ENCODE data around the gene URB1.

URB1 gene

DNA sequence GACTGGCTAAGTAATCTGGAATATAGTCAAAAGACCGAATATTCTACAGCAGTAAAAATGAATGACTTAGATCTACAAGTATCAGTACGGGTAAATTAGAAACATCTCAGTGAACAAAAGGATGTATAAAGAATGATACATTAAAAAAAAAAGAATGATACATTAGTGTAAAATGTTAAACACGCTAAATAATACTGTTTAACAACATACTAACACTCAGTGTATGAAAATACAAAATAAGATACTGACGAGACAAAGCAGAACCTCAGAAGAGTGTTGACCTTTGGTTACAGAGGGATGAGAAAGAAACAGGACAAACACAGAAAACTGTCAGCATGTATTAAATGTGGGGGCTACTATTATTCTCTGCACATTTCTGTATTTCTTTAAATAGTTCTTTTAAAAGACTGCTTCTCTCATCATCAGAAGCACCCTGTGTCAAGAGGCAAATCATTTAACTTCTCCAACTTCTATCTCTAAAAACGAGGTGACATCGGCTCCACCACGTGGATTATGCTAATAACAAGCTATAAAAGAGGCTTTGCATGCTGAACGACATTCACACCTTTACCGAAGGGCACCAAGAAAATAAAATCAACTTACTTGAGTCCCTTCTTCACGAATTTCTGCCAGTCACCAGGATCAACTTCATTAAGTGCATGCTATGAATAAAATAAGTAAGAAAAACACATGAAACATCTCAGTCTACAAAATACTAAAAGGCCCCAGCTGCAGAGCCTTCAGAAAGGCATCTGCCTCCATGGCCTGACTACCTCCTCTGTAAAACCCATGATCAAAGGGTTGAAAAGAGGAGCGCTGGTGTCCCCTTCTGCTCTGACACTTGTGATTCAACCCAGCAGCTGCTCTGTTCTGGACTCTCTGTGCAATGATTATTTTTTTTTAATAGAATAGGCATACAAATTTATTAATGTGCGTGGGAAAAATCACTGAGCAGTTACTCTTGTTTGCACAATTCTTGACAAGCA is 51.7 kb downstream of the URB1 start:
- no peak for DNase-seq

- DNase-seq, result no peak
Measured at GRCh38 chr21:32338209-32338921, 54.4 kb downstream of the URB1 start.

DNA sequence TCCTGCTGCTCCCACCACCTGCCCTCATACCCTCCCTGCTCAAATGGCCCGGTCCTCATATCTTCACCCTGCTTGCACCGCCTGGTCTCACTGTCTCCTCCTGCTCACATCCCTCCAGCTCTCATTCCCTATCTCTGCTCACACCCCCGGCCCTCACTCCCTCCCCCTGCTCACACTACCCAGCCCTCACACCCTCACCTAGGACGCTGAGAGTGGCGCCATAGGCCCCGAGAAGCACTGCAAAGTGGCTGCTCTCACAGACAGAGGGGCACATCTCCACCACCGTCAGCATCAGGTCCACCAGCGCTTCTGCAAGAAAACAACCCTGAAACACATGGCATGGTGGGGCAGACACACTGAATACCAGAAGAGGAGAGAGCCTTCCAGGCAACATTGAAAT is 55.6 kb downstream of the URB1 start:
- DNase-seq, result no peak

- DNase-seq, result no peak
Measured at GRCh38 chr21:32336711-32337110, 56.1 kb downstream of the URB1 start.

DNA sequence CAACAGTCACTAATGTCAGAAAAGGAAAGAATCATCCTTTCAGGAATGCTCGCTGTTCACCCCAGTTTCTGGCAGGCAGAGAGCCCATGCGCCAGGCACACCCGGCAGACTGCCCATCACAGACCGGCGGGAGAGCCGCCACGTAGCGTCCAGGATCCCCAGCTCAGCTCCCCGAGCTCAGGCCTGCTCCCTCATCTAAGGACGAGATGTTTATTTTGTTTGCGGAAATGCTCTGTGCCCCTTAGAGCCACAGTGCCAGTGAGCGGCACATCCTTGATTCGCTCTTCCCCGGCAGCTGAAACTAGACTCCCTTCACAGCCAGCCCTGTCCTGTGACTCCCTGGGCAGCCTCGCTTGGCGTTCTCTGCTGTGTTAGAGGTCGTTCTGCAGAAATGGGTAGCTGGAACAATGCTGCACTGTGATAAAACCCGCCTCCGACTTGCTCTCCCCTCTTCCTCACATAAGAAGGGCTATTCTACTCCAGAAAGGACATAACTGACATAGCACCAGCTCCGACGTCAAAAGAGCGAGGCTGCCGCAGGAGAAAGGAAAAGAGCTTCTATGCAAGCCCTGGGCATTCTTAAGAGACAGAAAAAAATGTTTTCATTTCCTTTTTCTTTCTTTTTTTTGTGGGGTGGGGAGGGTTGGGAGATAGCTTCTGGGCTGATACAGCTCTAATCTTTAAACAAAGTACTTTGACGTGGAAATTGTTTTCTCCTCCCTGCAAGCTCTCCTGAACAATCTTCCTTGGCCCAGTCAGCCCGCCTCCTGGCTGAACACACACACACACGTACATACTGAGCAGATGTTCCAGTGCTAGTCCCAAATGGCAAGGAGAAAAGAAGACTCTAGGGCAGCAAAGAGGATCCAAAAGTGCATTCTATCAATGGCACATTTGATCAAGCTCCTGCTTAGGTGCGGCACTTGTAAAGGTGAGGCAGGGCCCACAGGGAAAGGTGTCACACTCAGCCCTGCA is 56.9 kb downstream of the URB1 start:
- no peak for DNase-seq

GRCh38 chr21:32334980-32335531 is 57.8 kb downstream of the URB1 start:
- no peak for DNase-seq

DNA sequence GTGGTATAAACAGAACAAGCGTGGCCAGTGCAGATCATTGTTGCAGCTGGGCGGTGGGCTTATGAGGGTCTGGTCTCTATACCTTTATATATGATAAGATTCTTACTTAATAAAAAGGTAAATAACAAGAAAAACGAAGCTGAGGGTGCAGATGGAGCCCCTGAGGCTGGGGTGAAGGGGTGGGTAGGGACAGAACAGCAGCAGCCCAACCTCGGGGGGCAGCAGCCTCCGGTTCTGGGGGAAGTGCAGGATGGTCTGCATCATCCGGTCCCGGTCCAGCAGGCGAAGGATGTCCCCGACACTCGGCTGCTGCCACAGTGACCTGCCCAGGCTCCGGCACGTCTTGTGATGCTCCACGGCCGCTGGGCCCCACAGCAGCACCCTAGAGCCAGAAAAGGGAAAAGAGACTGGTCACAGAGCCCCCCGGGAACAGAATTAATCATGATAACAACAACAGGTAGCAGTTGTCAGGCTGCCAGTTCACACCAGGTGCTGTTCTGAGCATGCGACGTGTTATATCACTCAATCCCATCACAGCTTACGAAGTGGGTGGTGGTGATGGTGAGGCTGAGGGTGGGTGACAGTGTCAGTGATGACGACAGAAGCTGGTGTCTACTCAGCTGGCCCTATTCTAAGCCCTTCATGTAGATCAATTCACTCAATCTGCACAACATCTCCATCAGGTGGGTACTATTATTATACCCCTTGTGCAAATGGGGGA is 58.7 kb downstream of the URB1 start:
- no peak for DNase-seq

- no peak for DNase-seq
Measured at GRCh38 chr21:32332463-32332951, 60.3 kb downstream of the URB1 start.

DNA sequence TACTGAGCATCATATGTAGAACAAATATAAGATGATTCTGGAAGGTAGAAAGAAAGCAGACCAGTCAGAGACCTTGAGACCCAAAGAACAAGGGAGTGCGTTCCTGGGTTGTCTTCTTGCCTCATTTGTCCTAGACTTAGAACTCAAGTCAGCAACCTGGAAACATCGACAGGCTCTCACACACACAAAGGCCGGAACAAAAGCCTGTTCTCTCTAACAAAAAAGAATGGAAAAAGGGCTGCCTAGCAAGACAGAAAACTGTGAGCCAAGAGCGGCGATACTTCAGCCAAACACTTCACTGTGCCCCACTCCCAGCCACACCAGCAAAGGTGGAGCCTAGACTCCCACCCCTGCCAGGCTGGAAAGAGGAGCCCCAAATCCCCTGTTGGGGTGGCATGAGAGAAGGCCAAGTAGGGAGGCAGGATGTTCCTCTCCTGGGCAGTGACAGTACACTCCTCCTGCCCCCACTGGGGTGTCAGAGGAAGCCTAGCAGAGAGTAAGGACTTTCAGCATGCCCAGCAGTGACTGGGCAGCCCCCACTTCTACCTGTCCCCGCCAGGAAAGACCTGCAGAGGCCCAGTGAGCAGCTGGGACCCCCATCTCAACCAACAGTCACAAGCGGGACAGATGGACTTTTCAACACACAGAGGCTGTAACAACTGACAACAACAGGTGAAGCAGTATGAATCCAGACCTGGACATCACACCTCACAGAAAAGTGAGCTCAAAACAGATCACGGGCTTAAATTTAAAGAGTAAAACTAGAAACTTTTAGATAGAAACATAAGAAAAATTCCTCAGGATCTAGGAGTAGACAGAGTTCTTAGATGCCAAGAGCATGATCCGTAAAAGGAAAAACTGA is 61.1 kb downstream of the URB1 start:
- DNase-seq, result no peak

DNA sequence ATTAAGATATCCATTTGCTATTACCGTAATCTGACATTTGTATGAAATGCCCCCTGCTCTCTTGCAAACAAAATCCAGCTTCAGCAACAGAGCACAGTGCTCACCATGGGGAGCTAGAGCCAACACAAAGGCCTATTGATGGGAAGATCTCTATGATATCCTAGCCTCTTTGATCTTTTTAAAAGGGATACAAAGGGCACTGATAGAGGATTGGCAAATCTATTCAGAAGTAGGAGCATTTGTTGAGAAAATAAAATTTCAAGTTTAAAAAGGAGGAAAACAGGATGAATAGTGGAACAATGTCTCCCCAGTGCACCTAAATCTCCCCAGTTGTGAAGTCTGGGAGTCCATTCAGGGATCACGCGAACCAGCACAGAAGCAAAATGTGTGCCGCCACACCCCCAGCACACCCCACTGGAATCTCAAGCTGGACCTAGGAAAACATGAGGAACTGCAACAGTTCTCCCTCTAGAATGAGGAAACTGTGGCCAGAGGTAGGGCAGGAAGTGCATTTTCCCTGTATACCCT is 62.0 kb downstream of the URB1 start:
- no peak for DNase-seq

DNA sequence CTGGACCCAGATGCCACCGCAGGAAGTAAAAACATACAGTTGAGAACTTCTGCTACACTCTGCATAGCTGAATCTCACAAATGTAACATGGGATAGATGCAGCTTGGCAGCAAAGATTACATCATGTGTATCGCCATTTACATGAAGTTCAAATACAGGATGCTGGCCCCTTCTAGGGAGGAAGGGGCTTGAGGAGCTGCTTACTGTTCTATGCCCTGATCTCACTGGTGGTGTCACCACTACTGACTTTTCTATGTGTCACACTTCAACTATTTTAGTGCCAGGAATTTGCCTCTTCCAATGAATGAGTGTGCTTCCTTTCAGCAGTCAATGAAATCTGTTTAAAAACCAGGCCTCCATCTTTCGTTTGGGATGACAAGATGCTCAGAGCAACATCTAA is 63.0 kb downstream of the URB1 start:
- no peak for DNase-seq

DNA sequence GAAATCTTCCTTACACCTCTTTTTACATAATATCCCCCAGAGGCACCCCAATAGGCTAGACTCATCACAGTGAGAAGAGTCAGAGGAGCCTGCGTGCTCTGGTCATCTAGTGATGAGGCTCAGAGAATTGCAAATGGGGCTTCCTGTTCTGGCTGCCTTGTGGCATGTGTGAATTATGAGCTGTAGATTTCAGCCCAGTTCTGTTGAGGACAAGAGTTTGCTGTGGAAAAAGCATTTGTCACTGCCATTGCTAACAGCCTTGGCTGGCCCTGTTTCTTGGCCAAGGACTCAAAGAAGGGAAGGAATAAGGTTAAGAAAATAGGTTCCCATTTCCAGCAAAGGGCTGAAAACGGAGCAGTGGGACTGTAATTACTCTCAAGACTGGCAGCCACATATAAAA is 63.5 kb downstream of the URB1 start:
- DNase-seq, result no peak

GRCh38 chr21:32328595-32328994 is 64.2 kb downstream of the URB1 start:
- no peak for DNase-seq

DNA sequence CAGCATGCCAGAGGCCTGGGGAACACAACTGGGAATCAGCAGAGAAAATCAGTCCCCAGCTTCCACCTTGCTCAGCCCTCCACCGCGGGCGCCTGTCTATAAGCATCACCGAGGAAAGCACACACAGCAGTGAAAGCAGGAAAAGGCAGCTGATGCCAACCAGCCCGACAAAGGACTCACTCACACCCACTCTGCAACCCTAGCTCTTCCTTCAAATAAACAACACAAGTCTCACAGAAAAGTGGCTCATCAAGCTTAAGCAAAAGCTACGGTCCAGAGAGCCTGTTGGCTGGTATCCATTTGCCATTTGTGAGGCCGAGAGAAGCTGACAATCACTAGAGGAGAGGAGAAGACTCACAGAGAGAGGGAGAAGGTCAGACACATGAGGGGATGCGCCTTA is 67.1 kb downstream of the URB1 start:
- DNase-seq, result peak; percentile 54

DNA sequence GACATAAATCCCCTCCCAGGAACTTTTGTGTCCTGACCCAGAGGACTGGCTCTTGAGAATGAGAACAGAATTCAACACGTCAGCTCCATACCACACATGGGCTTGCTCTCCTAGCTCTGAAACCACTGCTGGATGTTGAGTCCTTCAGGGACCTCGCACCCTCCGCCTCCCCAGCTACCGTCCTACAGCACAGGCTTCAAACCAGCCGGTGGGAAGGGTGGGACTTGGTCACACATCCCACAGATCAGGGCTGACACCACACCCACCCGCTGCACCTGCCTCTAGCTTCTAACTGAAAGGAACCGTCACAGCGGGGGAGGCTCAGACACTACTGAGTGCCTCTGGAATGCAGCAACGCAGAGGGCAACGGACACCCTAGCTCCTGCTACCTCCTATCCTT is 70.1 kb downstream of the URB1 start:
- no peak for DNase-seq

GRCh38 chr21:32322103-32322502 is 70.7 kb downstream of the URB1 start:
- DNase-seq, result no peak

DNA sequence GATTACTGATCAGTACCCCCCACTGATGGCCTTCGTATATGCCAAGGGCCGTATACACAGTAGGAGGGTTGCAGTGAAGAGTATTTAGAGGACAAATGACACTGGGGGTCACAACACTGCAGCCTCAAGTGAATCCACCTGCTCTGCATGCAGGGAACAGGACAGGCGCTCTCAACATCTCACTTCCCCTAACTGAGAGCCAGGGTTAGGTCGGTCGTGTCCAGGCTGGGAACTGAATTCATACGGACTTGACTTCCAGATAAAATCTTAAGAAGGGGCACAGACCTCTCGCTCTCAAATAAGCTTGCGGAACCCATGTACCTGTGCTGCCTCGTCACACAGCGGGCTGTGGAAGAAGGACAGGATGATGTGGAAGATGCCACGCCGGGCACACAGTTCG is 71.3 kb downstream of the URB1 start:
- no peak for DNase-seq

- DNase-seq, result no peak
Measured at GRCh38 chr21:32320726-32321125, 72.1 kb downstream of the URB1 start.

GRCh38 chr21:32320059-32320458 is 72.8 kb downstream of the URB1 start:
- no peak for DNase-seq

- DNase-seq, result no peak
Measured at GRCh38 chr21:32319012-32319411, 73.8 kb downstream of the URB1 start.

All from NCI-H2029 (cell line).